NOMO-1 treated with dmso at 0.1 percent for 144 hours (cell line): Measurements from ENCODE around the gene PIK3AP1.
"Not testable (repeated sequence)": the region's sequence is repeated elsewhere in the genome, so short reads cannot be mapped to it uniquely, and the experiment has no call there.

Source experiments
- DNase-seq: peaks from one replicate; lab custom pipeline; 2025; ENCODE audit not compliant: unreplicated experiment; lab: John Stamatoyannopoulos, UW

Gene PIK3AP1

DNA sequence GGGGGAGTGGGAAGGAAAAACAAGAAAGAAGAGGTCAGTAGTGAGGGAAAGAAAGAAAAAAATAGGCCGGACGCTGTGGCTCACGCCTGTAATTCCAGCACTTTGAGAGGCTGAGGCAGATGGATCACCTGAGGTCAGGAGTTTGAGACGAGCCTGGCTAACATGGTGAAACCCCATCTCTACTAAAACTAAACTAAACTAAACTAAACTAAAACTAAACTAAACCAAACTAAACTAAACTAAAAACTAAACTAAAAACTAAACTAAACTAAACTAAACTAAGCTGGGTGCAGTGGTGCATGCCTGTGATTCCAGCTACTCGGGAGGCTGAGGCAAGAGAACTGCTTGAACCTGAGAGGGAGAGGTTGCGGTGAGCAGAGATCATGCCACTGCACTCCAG lies 22.0 kb downstream of the PIK3AP1 start:
- not testable (repeated sequence) for DNase-seq

DNA sequence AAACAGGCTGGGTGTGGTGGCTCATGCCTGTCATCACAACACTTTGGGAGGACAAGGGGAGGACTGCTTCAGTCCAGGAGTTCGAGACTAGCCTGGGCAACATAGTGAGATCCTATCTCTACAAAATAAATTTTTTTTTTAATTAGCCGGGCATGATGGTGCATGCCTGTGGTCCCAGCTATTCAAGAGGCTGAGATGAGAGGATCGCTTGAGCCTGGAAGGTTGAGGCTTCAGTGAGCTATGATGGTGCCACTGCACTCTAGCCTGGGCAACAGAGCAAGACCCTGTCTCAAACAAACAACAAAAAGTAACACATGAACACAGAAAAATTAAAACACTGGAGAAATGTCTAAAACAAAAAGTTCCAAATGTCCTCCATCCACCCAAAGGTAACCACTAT lies 22.9 kb downstream of the PIK3AP1 start:
- no peak for DNase-seq

DNA sequence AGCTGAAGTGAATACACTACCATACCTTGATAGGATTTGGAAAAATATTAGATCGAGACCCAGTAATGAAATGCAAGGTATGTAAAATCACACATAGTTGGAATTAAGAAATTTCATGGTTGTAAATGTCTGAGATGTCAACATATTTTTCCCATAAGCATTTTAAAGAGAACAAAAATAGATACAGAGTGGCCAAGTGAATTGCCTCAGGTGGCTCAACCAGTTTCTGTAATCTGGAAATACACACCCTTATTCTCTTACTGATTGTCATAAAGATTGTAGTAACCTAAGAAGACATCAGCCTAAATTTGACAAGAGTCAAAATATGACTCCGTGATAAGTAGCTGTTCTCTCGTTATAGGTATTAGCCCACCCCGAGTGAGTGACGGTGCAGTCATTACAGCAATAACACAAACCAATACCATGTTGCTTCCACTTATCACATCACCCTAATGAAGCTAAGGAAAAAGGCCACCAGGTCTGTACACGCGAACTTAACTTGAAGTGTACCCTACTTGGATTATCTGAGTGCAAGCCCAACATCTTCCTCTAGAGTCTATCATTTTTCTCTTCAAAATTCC lies 23.4 kb downstream of the PIK3AP1 start:
- DNase-seq: no peak

DNA sequence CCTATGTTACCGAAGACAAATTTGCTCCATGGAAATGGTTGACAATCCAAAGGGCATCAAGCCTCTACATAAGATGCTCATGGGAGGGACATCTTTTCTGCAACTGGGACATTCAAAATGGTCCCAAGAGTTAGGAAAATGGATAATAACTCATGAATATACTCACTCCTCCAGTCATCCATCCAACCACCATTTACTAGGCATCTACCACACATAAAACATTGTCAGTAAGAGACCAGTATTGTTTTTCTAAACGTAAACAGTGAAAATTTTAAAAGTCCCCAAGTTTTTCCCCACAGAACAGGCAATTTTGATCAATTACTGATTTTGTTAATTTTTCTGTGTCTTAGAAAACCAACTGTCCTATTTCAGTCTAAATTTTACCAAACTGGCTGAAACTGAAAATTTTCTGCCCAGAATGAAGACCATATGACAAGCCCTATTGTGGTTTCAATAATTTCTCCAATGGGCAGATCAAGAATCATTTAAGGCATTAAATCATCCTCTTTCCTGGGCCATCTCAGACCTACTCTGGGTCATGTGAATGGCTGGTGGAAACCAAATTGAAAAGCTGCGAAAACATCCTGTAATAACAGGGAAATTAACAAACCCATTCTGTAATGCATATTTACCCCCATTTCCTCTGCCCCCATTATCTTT lies 24.2 kb downstream of the PIK3AP1 start:
- no peak for DNase-seq

DNA sequence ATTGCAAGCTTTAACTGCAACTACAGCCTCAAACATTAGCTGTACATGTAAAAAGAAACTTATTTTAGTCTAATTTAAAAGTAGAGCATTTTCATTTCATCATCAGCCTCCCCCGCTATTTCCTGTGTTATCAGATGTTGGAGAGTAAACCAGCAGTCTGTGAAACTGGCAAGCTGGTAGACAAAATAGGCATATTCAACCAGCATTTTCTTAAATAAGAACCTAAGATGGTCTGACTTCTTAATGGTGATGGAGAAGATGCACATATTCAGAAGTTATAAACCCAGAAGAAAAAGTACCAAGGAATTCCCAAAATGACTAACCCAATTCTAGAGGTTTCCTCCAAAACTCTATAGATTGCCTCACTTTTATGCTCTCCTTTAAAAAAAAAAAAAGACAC lies 24.9 kb downstream of the PIK3AP1 start:
- DNase-seq: no peak

DNA sequence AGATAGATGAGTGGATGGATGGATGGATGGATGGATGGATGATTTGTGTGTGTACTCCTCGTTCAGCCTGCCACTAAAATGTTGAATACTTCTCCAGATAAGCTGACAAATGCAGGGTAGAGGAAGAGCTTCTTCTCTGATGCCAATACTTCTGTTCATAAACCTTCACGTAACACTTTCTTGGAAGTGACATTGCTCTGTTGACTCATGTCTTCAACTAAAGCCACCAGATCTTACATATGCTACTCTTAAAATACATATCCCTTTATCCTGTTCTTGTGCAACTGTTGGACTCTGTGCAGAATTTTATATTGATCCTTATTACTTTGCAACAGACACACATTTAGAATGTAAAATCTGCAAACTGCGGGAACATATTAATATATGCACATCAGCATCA lies 26.9 kb downstream of the PIK3AP1 start:
- no peak for DNase-seq

DNA sequence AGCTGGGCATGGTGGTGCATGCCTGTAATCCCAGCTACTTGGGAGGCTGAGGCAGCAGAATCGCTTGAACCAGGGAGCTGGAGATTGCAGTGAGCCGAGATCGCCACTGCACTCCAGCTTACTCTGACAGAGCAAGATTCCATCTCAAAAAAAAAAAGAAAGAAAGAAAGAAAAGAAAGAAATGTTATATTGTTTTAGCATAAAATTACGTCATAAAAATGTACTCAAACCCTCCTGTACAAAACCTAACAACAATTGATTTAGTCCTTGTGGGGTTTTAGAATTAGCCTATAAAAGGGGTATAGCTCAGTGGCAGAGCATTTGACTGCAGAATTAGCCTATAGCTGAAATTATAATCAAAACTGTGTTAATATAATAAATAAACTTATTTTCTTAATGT lies 27.9 kb downstream of the PIK3AP1 start:
- no peak for DNase-seq

DNA sequence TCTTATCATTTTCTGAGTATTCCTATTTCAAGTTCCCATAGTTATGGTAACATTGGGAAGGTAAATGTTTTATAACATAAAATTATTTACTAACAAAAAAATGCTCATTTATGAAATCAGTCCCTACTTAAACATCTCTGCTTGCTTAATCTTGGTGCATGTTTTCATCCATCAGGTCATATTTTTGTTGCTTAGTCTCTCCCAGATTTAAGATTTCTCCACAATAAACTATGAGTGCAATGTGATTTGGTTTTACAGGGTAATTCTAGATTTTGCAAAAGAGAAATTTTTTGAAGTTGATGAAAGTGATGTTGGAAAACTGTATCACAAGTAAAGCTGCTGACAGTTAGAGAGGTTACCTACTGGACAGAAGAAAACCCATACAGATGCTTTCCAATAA lies 28.6 kb downstream of the PIK3AP1 start:
- no peak for DNase-seq

DNA sequence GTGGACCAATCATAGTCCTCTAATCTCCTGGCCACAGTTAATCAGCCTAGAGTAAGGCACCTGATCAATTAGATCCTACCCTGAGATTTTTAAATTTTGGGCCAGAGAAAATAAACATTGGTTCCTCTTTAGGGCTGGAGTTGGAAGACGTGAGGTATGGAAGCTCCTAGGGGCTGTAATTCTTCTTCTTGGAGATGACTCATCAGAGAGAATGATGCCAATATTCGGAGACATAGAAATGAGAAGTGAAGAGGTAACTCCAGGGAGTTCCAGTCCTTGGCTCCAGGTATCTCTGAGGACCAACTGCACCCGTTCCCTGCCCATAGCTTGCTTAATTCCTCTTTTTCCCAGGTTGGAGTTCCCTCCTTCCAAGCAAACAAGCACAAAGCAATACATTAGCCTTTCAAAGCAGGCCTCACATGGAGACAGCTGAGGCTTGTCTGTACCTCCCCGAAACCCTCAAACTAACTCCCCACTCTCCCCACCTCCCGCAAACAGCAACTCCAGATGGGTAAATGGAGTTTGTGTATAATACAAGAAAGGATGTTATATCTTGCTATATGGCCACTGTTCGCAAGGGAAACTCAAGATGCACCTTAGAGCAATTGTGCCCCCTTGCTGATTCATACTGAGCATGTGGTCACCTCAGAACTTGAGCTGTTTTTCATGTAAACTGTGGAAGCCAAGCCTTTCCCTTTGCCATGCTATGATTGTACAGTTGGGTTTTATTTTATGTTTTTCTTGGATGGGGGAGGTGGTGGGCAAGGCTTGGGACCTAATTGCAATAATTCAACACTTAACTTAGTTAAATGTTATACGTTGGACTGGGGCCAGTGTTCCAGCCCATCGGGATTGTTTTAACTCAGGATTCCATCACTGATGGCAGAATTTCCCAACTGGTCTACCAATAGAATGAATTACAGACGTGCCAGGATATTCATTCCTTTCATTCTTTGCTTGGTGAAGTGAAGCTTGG lies 29.3 kb downstream of the PIK3AP1 start:
- DNase-seq: peak; percentile 35

DNA sequence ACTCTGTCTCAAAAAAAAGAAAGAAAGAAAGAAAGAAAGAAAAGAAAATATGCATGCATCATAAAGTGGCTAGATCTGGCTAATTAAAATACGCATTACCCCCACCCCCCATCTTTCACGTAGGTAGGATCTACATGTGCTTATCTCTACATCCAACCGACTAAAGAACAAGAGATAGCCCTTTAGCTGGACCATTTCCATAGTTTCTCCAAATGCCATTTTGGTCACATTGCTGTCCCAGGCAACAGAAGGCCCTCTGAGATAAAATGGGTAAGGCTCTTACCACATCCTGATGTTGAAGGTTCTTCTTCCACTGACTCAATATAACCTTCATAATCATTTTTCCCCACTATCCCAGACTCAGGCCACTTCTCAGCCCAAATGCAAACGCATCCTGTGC lies 31.5 kb downstream of the PIK3AP1 start:
- DNase-seq: no peak

DNA sequence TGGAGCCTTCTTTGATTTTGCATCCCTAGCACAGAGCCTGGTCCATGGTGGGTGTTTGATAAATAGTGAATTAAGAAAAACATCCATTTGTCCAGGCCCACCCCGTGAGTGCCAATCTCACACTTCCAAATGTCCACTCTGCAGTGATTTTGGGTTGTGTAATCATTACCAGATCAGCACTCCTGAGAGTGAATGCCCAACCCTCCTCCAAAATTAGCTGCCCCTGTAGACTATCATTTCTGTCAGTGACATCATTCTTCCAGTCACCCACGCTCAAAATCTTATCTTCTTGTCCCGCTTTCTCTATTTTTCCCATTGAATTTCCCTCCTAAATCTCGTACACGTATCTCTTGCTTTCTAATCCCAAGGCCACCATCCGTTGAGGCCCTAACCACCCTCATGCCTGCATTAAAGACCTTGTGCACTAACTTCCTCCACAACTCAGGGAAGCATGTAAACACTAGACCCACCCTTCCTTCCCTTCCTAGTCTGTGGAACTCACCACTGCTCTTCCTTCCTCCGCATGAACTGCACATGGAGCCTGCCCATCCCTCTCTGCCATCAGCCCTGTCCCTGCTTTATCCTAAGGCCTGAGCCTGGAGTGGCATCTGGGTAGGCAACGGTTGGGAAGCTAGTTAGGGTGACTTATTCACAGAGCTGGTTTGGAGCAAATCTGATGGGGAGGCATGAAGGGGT lies 32.8 kb downstream of the PIK3AP1 start:
- DNase-seq: no peak

DNA sequence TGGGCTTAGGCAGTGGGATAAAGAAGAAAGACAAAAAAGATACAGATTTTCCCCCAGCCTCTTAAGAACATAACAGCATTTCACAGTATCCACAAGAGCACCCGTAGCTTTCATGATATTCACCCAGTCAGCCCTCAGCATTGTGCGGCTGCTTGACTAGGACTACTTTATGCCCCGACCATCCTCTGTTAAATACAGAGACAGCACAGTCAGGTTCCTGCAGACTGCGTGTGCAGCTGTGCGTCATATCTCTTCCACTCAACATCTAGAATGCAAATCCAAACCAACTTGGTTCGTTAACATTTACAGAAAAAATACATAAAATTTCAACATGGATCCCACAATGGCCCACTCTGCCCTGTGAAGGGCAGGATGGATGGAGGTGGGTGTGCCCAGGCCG lies 33.8 kb downstream of the PIK3AP1 start:
- no peak for DNase-seq

DNA sequence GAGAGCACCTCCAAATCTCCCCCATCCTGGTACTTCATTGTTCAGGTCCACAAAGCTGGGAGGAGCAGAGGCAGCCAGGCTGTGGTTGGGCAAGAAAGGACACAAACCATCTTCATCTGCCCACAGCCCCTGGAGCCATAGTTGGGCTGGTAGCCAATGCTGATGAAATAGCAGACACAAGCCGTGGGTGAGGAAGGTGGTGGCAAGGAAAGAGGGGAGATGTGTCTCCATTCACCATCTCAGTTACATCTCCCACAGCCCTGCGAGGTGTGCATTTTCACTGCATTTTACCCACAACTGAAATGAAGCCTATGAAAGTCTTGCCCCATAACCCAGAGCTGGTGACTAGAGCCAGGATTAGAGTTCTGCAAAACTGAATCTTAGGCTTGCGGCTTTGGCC lies 35.0 kb downstream of the PIK3AP1 start:
- no peak for DNase-seq

DNA sequence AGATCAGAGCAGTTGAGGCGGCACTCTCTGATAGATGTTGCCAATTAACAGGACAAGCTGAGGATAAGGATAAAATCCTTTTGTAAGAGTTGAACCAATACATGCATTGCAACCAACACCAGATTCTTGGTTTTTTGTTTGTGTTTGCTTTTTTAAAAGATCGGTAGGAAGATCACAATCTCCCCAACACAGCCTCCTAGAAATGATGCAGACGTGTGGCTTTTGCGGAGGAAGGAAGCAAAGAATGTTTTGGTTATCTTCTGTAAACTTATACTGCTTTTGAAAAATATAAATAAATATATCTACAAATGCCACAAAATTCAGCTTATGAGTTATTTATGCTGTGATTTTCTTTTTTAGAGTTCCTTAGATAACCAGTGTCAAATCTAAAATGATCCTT lies 35.5 kb downstream of the PIK3AP1 start:
- DNase-seq: no peak

DNA sequence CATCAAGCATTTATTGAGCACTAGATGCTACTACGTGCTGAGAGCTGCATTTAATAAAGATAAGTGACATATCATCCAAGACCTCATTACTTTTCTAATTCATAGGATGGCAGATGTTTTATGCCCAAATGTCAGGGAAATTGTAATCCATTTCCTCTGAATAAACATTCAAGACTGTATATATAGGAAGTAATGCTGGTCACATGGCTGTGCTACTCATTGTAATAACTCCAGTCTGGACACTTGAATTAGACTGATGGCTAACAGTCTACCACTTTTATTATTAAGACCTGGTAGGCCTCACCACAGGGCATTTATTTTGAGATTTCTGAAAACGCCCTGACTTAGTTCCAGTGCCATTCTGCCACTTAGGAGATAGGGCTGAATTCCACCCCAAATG lies 36.6 kb downstream of the PIK3AP1 start:
- DNase-seq: no peak

DNA sequence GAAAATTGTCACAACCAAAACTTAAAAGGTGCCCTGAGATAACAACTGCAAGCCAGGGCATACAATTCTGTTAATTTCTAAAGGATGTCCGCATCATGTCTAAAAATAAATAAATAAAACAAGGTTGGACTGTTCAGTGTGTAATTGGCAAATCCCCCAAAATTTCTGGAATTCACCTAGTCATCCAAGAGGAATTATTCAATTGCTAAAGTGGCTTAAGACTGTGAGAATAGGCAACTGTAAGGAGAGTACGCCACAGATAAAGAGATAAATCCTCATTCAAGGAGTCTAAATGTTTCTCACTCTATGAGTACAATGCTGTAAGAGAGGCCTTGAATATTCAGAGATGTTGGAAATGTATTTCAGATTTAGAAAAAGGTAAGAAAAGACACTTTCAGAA lies 37.2 kb downstream of the PIK3AP1 start:
- no peak for DNase-seq

DNA sequence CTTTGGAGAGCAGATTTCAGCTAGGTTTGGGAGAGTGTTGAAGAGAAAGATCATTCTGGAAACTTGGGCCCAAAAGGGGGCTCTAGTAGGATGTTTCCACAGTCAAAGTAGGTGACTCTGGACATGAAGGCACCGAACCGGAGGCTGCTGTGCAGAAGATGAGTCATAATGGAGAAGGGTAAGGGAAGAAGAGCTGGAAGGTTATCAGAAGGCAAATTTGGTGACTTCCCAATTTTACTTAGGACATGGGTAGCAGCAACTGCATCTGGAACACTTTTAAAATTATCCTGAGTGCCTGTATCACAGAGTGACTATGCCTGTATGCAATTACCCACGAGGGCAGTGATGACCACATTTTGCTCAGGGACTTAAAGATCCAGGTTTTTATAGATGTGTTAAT lies 38.8 kb downstream of the PIK3AP1 start:
- no peak for DNase-seq

DNA sequence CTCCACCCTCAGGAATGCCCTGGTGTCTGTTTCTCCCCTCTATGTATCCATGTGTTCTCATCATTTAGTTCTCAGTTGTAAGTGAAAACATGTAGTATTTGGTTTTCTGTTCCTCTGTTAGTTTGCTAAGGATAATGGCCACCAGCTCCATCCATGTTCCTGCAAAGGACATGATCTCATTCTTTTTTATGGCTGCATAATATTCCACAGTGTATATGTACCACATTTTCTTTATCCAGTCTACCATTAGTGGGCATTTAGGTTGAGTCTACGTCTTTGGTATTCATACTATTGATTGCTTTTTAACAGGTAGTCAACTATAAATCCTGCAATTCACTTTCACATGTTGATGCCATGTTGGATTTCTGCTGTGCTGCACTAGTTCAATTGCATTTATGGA lies 39.9 kb downstream of the PIK3AP1 start:
- not testable (repeated sequence) for DNase-seq

DNA sequence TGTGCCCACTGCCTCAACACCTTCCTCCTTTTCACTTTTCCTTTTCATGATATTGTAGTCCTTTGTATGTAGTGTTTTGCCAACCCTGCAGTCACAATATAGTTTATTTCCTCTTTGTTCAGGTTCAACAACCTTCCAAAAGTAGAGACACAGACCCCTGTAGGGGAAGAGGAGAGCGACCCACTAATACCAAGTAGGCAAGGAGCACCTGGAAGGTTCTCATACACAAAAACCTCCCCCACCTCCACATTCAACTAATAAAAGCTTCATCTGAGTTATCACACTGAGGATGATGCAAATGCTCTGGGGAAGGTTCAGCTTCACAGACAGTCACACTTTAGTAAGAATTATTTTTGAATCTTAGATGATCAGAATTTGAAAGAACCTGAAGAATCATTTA lies 41.6 kb downstream of the PIK3AP1 start:
- no peak for DNase-seq

DNA sequence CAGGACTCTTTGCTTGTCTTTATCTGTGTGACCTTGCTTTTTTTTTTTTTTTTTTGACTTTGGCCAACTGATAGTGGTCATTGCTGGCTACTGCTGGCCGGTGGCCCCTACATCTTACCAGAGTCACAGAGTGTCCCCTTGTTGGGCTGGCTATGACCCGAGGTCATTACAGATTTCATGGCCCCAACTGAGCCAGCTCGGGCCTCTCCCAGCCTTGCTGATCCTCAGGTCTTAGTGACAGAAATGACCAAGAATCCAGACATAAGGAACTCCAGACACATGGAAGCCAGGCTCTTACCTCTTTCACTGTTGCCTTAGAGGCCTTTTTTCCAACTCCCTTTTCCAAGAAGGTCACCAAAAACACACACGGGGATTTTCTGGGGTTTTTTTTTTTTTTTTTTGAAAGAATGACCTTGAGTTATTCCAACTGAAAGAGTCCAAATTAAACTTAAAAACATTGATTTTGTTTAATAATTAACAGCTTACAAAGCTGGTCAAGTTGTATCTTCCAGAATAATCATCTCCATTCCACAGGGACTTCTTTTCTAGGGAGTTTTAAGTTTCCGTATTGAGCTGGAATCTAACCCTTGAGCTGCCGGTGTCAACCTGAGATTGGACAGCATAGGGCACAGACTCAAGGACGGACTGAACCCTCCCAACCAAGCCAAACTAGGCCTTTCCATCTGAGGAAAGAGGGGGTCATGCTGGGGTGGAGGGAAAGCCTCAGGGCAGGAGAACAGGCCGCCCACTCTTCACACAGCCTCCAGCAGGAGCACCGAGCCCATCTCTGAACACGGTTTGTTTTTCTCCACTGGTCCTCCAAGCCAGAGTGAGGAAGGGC lies 43.8 kb downstream of the PIK3AP1 start:
- no peak for DNase-seq

DNA sequence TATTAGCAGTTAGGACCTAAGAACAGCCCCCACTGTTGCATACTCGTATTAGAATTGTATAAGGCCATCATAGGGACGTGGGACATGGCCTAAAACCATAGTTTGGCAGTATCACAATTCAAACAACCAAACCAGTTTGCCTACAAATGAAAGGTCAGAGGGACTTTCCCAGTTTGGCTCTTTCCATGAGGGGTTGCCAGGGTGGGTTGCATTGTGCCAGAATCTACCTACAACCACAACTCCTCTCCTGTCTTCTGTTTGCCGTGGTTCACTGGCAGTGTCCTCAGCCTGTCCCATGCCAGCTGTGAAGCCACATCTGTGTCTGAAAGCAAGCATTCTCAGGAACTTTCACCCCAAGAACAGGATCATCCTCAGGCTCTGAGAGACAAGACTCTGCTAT lies 44.5 kb downstream of the PIK3AP1 start:
- no peak for DNase-seq
